ENCODE results near the gene RARRES1. TPM values are rescaled to one million over a fixed set of nuclear protein-coding genes. Genes with fewer than 3 reads are reported as not detected.

RARRES1 gene
- total RNA-seq, 1 experiment from 2014 or later, result 1.3 TPM

DNA sequence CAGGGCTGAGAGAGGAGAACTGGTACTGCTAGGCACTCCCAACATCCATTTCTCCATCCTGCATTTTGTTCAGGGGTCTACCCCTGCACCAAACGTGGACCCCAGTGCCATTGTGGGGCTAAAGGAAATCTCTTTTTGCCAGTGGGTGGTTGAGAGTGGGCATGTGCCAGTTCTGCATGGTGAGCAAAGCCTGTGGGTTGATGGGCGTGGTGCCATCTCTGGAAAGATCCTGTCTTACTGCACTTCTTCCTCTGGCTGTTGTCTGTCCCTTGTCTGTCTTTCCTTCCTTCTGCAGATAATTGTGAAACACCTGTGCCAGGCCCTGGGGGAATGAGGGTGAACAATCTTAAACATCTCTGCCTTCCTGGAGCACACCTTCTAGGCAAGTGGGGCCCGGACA, 1.4 kb upstream of the RARRES1 start:
- in situ Hi-C loops (cut with HindIII; ENCODE audit: low pct_unique_long_range_greater_than_20kb, low sequenced_read_pairs), result no loop called here
- CTCF ChIA-PET, result no interaction called here
- H3K36me3 ChIP-seq (ENCODE audit: control insufficient read depth, insufficient read depth, low read length), result no peaks in the 10 kb centered on the region
- DNase-seq (ENCODE audit: low read depth, low spot score) (no peak), ATAC-seq (no peak)
- POLR2A ChIA-PET, result no interaction called here
- intact Hi-C loops (cut with micrococcal nuclease; ENCODE audit: unreplicated experiment), result no loop called here
- TF ChIP-seq TCF7L2 (IDR thresholded peaks at IDR 0.05; ENCODE audit: low read depth, low read length) (no peak), POLR2AphosphoS5 (IDR thresholded peaks at IDR 0.05; ENCODE audit: low read depth, low read length) (no peak), SIN3A (IDR thresholded peaks at IDR 0.05; ENCODE audit: borderline replicate concordance, insufficient read depth, low read depth, low read length) (no peak)
- TF ChIP-seq, protein P1, sequence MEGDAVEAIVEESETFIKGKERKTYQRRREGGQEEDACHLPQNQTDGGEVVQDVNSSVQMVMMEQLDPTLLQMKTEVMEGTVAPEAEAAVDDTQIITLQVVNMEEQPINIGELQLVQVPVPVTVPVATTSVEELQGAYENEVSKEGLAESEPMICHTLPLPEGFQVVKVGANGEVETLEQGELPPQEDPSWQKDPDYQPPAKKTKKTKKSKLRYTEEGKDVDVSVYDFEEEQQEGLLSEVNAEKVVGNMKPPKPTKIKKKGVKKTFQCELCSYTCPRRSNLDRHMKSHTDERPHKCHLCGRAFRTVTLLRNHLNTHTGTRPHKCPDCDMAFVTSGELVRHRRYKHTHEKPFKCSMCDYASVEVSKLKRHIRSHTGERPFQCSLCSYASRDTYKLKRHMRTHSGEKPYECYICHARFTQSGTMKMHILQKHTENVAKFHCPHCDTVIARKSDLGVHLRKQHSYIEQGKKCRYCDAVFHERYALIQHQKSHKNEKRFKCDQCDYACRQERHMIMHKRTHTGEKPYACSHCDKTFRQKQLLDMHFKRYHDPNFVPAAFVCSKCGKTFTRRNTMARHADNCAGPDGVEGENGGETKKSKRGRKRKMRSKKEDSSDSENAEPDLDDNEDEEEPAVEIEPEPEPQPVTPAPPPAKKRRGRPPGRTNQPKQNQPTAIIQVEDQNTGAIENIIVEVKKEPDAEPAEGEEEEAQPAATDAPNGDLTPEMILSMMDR (IDR thresholded peaks at IDR 0.05), result no peak
- TF ChIP-seq, protein P2, sequence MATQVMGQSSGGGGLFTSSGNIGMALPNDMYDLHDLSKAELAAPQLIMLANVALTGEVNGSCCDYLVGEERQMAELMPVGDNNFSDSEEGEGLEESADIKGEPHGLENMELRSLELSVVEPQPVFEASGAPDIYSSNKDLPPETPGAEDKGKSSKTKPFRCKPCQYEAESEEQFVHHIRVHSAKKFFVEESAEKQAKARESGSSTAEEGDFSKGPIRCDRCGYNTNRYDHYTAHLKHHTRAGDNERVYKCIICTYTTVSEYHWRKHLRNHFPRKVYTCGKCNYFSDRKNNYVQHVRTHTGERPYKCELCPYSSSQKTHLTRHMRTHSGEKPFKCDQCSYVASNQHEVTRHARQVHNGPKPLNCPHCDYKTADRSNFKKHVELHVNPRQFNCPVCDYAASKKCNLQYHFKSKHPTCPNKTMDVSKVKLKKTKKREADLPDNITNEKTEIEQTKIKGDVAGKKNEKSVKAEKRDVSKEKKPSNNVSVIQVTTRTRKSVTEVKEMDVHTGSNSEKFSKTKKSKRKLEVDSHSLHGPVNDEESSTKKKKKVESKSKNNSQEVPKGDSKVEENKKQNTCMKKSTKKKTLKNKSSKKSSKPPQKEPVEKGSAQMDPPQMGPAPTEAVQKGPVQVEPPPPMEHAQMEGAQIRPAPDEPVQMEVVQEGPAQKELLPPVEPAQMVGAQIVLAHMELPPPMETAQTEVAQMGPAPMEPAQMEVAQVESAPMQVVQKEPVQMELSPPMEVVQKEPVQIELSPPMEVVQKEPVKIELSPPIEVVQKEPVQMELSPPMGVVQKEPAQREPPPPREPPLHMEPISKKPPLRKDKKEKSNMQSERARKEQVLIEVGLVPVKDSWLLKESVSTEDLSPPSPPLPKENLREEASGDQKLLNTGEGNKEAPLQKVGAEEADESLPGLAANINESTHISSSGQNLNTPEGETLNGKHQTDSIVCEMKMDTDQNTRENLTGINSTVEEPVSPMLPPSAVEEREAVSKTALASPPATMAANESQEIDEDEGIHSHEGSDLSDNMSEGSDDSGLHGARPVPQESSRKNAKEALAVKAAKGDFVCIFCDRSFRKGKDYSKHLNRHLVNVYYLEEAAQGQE (IDR thresholded peaks at IDR 0.05; ENCODE audit: insufficient read depth in 1 of 2, low read depth in 2 of 2, low read length in 1 of 2), result no peak
- no peak overlapping the region for H3K27ac ChIP-seq (ENCODE audit: low read length)
- no peaks in the 10 kb centered on the region for H3K27me3 ChIP-seq (ENCODE audit: control insufficient read depth, insufficient read depth, low read length)
- peaks cover 5% of the 10 kb centered on the region; the same call in 1 of the 2 replicates for H3K9me3 ChIP-seq (ENCODE audit: control insufficient read depth, insufficient read depth, low read depth, low read length)
- no peak overlapping the region for H3K4me3 ChIP-seq (ENCODE audit: low read depth in 2 of 2, low read length in 2 of 2)
- peaks cover 9% of the 10 kb centered on the region for H3K4me1 ChIP-seq (ENCODE audit: control insufficient read depth, insufficient read depth, low read length)
- no TSS peak for BruUV-seq (replicated peaks)

DNA sequence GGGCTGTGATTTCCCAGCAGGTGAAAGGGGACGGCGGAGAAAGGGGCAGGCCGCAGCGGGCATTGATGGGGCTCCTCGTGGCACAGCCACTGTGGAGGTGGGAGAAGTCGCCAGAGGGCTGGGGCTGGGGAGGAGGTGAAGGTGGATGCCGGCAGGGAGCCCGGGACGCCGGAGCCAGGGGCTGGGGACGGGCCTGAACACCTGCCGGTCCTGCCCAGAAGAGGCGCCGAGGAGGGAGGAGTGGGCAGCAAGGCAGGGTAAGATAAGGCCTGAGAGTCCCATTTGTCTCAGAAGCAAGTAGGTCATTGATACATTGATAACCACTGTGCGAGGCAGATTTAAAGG, 571 bp upstream of the RARRES1 start:
- CTCF ChIA-PET, result no interaction called here
- H3K27ac ChIP-seq (ENCODE audit: low read length), result no peak overlapping the region; the same call in 1 of the 2 replicates
- peaks cover 17% of the 10 kb centered on the region for H3K4me1 ChIP-seq (ENCODE audit: control insufficient read depth, insufficient read depth, low read length)
- BruUV-seq (replicated peaks), result no TSS peak
- no peak for TF ChIP-seq POLR2AphosphoS5 (IDR thresholded peaks at IDR 0.05; ENCODE audit: low read depth, low read length)
- TF ChIP-seq, protein P1 (IDR thresholded peaks at IDR 0.05), result no peak
- TF ChIP-seq SIN3A (IDR thresholded peaks at IDR 0.05; ENCODE audit: borderline replicate concordance, insufficient read depth, low read depth, low read length), result no peak
- no peak for TF ChIP-seq TCF7L2 (IDR thresholded peaks at IDR 0.05; ENCODE audit: low read depth, low read length)
- TF ChIP-seq, protein P2 (IDR thresholded peaks at IDR 0.05; ENCODE audit: insufficient read depth in 1 of 2, low read depth in 2 of 2, low read length in 1 of 2), result no peak
- peaks cover 5% of the 10 kb centered on the region; the same call in 1 of the 2 replicates for H3K9me3 ChIP-seq (ENCODE audit: control insufficient read depth, insufficient read depth, low read depth, low read length)
- in situ Hi-C loops (cut with HindIII; ENCODE audit: low pct_unique_long_range_greater_than_20kb, low sequenced_read_pairs) (no loop called here), intact Hi-C loops (cut with micrococcal nuclease; ENCODE audit: unreplicated experiment) (no loop called here)
- no peaks in the 10 kb centered on the region for H3K27me3 ChIP-seq (ENCODE audit: control insufficient read depth, insufficient read depth, low read length)
- H3K36me3 ChIP-seq (ENCODE audit: control insufficient read depth, insufficient read depth, low read length), result no peaks in the 10 kb centered on the region
- POLR2A ChIA-PET, result no interaction called here
- H3K4me3 ChIP-seq (ENCODE audit: low read depth in 2 of 2, low read length in 2 of 2), result no peak overlapping the region
- no peak for DNase-seq (ENCODE audit: low read depth, low spot score)
- ATAC-seq, result no peak
